Measurements from ENCODE around the gene LRTM2.

DNA sequence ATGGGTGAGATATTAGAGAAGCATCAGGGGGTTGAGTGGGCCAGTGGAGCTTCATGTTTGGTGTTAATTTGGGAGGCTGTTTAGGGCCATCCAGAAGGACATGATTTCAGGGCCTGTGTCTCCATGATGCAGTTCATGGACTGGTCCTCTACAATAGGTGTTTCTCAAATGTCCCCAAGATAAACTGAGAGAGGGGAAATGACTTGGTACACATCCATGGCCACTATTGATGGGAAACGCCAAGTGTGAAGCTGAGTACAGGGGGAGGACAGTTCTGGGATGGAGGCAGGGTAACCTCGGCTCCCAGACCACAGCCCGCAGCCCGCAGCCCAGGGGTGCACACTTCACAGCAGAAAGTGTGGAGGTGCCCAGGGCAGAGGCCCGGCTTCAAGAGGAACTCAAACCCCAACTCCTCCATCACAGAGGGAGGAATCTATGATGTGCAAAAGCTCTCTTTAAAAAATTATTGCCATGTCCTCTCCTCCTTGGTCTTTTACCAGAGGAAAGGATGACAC lies 64.8 kb downstream of the LRTM2 start:
- TF ChIP-seq, protein P1, sequence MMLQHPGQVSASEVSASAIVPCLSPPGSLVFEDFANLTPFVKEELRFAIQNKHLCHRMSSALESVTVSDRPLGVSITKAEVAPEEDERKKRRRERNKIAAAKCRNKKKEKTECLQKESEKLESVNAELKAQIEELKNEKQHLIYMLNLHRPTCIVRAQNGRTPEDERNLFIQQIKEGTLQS (IDR thresholded peaks at IDR 0.05): no peak
- no peak for TF ChIP-seq EZH2 (IDR thresholded peaks at IDR 0.05)
- TF ChIP-seq, protein P2, sequence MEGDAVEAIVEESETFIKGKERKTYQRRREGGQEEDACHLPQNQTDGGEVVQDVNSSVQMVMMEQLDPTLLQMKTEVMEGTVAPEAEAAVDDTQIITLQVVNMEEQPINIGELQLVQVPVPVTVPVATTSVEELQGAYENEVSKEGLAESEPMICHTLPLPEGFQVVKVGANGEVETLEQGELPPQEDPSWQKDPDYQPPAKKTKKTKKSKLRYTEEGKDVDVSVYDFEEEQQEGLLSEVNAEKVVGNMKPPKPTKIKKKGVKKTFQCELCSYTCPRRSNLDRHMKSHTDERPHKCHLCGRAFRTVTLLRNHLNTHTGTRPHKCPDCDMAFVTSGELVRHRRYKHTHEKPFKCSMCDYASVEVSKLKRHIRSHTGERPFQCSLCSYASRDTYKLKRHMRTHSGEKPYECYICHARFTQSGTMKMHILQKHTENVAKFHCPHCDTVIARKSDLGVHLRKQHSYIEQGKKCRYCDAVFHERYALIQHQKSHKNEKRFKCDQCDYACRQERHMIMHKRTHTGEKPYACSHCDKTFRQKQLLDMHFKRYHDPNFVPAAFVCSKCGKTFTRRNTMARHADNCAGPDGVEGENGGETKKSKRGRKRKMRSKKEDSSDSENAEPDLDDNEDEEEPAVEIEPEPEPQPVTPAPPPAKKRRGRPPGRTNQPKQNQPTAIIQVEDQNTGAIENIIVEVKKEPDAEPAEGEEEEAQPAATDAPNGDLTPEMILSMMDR (IDR thresholded peaks at IDR 0.05 in 2 of 3, conservative IDR thresholded peaks at IDR 0.05 in 1 of 3; ENCODE audit: borderline replicate concordance in 1 of 3, insufficient read depth in 1 of 3, low read depth in 2 of 3, low read length in 2 of 3): no peak
- no peak for TF ChIP-seq SP1 (IDR thresholded peaks at IDR 0.05; ENCODE audit: low read depth)
- no peak for TF ChIP-seq EZH2phosphoT487 (IDR thresholded peaks at IDR 0.05; ENCODE audit: borderline replicate concordance)
- no peak for TF ChIP-seq POLR2A (IDR thresholded peaks at IDR 0.05; ENCODE audit: borderline replicate concordance, extremely low read depth, insufficient read depth, insufficient read length)
